HepG2 (cell line): Measurements from ENCODE around the gene CCL27. TPM values are rescaled to one million over a fixed set of nuclear protein-coding genes. Genes with fewer than 3 reads are reported as not detected.
A peak's percentile ranks its signal among the peaks of the same experiment; 100 is the strongest.

Experiments
- CENPT ChIP-seq: sonication (generic); formaldehyde crosslinking; IDR thresholded peaks from 2 replicates; pipeline ENCODE4 v1.8.0; 2022; ENCODE audit warnings: low read depth, mild to moderate bottlenecking, moderate library complexity, missing genetic modification reagents
- CERS6 ChIP-seq: sonication (generic); formaldehyde crosslinking; IDR thresholded peaks from 2 replicates; pipeline ENCODE4 v1.5.0; 2020; ENCODE audit warnings: missing genetic modification reagents
- GFI1 ChIP-seq: sonication (generic); formaldehyde crosslinking; IDR thresholded peaks from 2 replicates; pipeline ENCODE4 v1.5.0; 2020; ENCODE audit warnings: missing genetic modification reagents, mild to moderate bottlenecking, borderline replicate concordance
- HIC2 ChIP-seq: sonication (generic); formaldehyde crosslinking; IDR thresholded peaks from 2 replicates; pipeline ENCODE4 v1.9.0; 2022; ENCODE audit warnings: low read depth, missing genetic modification reagents
- HMG20B ChIP-seq: conservative IDR thresholded peaks from 2 replicates; pipeline ENCODE4 v1.6.1; 2016; ENCODE audit warnings: missing genetic modification reagents, missing compliant biosample characterization
- HOXA7 ChIP-seq: sonication (generic); formaldehyde crosslinking; IDR thresholded peaks from 2 replicates; pipeline ENCODE4 v1.8.1; 2022; ENCODE audit warnings: mild to moderate bottlenecking, missing genetic modification reagents, moderate library complexity
- REST ChIP-seq, 2 experiments: IDR thresholded peaks; 2 replicates each; pipeline ENCODE4 v1.6.1; 2011 to 2012; ENCODE audit warnings: low read length in 2 of 2, borderline replicate concordance in 1 of 2, low read depth in 1 of 2, mild to moderate bottlenecking in 1 of 2, moderate library complexity in 1 of 2
- THAP8 ChIP-seq: sonication (generic); formaldehyde crosslinking; IDR thresholded peaks from 2 replicates; pipeline ENCODE4 v1.5.1; 2020; ENCODE audit warnings: missing genetic modification reagents, mild to moderate bottlenecking, borderline replicate concordance
- TRIM24 ChIP-seq: sonication (generic); formaldehyde crosslinking; IDR thresholded peaks from 2 replicates; pipeline ENCODE4 v1.8.0; 2022; ENCODE audit warnings: mild to moderate bottlenecking, missing genetic modification reagents
- ZBTB8A ChIP-seq: sonication (generic); formaldehyde crosslinking; IDR thresholded peaks from 2 replicates; pipeline ENCODE4 v1.4.0; 2020; ENCODE audit warnings: mild to moderate bottlenecking, low read depth, missing genetic modification reagents, borderline replicate concordance
- ZFY ChIP-seq: sonication (generic); formaldehyde crosslinking; IDR thresholded peaks from 2 replicates; pipeline ENCODE4 v1.4.0; 2020; ENCODE audit warnings: missing genetic modification reagents
- ZHX2 ChIP-seq, 2 experiments: sonication (generic) in 1 of 2; formaldehyde crosslinking in 1 of 2; IDR thresholded peaks; 2 replicates each; pipeline versions ENCODE4 v1.6.1 to v1.9.0; 2014 to 2022; ENCODE audit warnings: antibody characterized with exemption in 1 of 2, borderline replicate concordance in 1 of 2, inconsistent platforms in 1 of 2, low read depth in 1 of 2, missing genetic modification reagents in 1 of 2
- ZNF143 ChIP-seq: sonication (generic); formaldehyde crosslinking; IDR thresholded peaks from 2 replicates; pipeline ENCODE4 v1.4.0; 2020; ENCODE audit warnings: missing genetic modification reagents
- ZNF335 ChIP-seq: sonication (generic); formaldehyde crosslinking; IDR thresholded peaks from 2 replicates; pipeline ENCODE4 v1.4.0; 2020; ENCODE audit warnings: missing genetic modification reagents
- polyA plus RNA-seq, 8 experiments: library from polyadenylated mRNA; depleted of rRNA in 3 of 8; stranded (reverse) in 7 of 8; unstranded in 1 of 8; fragments of >200 nt; fragmentation: Illumina TruSeq in 4 of 8; extraction: Trizol in 4 of 8; gene quantifications; 2 replicates each; pipeline versions ENCODE4 v1.2.1 to v1.2.3, GENCODE V29; 2011 to 2016; ENCODE audit warnings: low read depth in 4 of 8, missing spikeins in 1 of 8, mixed read lengths in 1 of 8; ENCODE audit not compliant: insufficient read depth in 1 of 8
- total RNA-seq, 5 experiments: library from RNA; depleted of rRNA; stranded (reverse); fragments of >200 nt; fragmentation: Illumina TruSeq; extraction: Trizol; gene quantifications; 2 replicates each; pipeline ENCODE4 v1.2.3, GENCODE V29; 2016; ENCODE audit warnings: low read depth in 1 of 5

CCL27 gene
- total and polyA plus RNA-seq, 2 of the 13 experiments (the other 11 are each of a cell fraction or from before 2014, with no cell fraction given) = not detected

GRCh38 chr9:34636791-34637355, 25.6 kb downstream of the CCL27 start (continued):
- TF ChIP-seq HMG20B (CRISPR knock-in tag) = no peak
- TF ChIP-seq REST (IDR thresholded peaks at IDR 0.05; ENCODE audit: borderline replicate concordance in 1 of 2, low read depth in 1 of 2, low read length in 2 of 2) = no peak
- TF ChIP-seq GFI1 (CRISPR knock-in tag) = no peak
- no peak for TF ChIP-seq ZBTB8A (CRISPR knock-in tag)
- no peak for TF ChIP-seq ZNF143
- peak; percentile 75; the same call in 1 of the 2 replicates for TF ChIP-seq CENPT (CRISPR knock-in tag)
- TF ChIP-seq HOXA7 (CRISPR knock-in tag) = no peak
- TF ChIP-seq HIC2 (CRISPR knock-in tag) = peak; percentile 24; the same call in 1 of the 2 replicates
- 0 out of 2 replicates have a peak, but pooled peaks have one; percentile 8 for TF ChIP-seq THAP8 (CRISPR knock-in tag)
- TF ChIP-seq ZHX2 (IDR thresholded peaks at IDR 0.05; ENCODE audit: low read depth) = no peak
- TF ChIP-seq ZHX2 (CRISPR knock-in tag; IDR thresholded peaks at IDR 0.05; ENCODE audit: borderline replicate concordance) = no peak
- TF ChIP-seq ZNF335 = no peak
- TF ChIP-seq ZFY = no peak
- TF ChIP-seq CERS6 (CRISPR knock-in tag) = 0 out of 2 replicates have a peak, but pooled peaks have one; percentile 41
- no peak for TF ChIP-seq TRIM24 (CRISPR knock-in tag)
